Measurements from ENCODE around the gene TEX22. TPM values are rescaled to one million over a fixed set of nuclear protein-coding genes. Genes with fewer than 3 reads are reported as not detected.

TEX22 gene
- total RNA-seq, 2 experiments from 2014 or later = 1.9 to 2.4 TPM

DNA sequence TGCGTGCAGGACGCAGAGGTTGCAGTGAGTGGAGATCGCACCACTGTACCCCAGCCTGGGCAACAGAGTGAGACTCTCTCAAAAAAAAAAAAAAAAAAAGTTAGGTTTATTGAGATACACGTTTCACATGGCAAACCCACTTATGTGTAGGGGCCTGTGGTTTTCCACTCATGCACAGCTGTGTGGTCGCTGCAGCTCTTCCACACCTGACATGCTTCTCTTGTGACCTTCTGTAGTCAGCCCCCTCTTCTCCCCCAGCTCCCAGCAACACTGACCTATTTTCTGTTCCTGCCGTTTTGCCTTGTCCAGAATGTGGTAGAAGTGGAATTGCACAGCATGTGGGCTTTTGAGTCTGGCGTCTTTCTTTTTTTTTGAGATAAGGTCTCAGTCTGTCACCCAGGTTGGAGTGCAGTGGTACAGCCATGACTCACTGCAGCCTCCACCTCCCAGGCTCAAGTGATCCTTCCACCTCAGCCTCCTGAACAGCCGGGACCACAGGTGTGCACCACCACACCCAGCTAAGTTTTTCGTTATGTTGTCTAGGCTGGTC lies 29.7 kb downstream of the TEX22 start:
- peaks cover 43% of the 10 kb centered on the region for H3K36me3 Mint-ChIP-seq (ENCODE audit: low read depth)
- ChIA-PET CTCF (no interaction called here), POLR2A (interaction anchor here (0.6 kb wide), 1 partner anchor 29 kb away, joined by 3 read pairs; no protein-coding TSS in a partner anchor)
- no peaks in the 10 kb centered on the region for H3K9me3 Mint-ChIP-seq (ENCODE audit: insufficient read depth)
- peaks cover 20% of the 10 kb centered on the region for H3K4me1 Mint-ChIP-seq (ENCODE audit: low read depth)
- no peak overlapping the region for H3K27ac Mint-ChIP-seq
- DNase-seq (no peak), ATAC-seq (no peak)
- H3K27me3 Mint-ChIP-seq (ENCODE audit: low read depth) = no peaks in the 10 kb centered on the region
- H3K4me3 Mint-ChIP-seq = no peak overlapping the region

DNA sequence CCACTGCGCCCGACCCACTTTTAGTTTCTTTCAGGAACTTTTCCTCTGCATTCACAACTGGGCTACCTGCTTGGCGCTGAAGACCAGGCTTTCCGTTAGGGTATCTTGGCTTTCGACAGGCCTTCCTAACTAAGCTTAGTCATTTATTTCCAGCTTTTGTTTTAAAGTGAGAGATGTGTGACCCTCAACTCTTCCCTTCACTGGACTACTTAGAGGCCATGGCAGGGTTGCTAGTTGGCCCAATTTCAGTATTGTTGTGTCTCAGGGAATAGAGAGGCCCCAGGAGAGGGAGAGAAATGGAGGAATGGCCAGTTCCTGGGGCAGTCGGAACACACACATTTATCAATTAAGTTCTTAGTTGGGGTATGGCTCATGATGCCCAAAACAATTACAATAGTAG lies 31.7 kb downstream of the TEX22 start:
- ChIA-PET POLR2A (no interaction called here), CTCF (interaction anchor here (0.9 kb wide), 1 partner anchor 59 kb away, joined by 3 read pairs; no protein-coding TSS in a partner anchor)
- Mint-ChIP-seq H3K27me3 (ENCODE audit: low read depth) (no peaks in the 10 kb centered on the region), H3K27ac (no peak overlapping the region), H3K9me3 (ENCODE audit: insufficient read depth) (no peaks in the 10 kb centered on the region), H3K4me1 (ENCODE audit: low read depth) (peaks cover 15% of the 10 kb centered on the region), H3K4me3 (no peak overlapping the region), H3K36me3 (ENCODE audit: low read depth) (peaks cover 39% of the 10 kb centered on the region)
- ATAC-seq (no peak), DNase-seq (no peak)

DNA sequence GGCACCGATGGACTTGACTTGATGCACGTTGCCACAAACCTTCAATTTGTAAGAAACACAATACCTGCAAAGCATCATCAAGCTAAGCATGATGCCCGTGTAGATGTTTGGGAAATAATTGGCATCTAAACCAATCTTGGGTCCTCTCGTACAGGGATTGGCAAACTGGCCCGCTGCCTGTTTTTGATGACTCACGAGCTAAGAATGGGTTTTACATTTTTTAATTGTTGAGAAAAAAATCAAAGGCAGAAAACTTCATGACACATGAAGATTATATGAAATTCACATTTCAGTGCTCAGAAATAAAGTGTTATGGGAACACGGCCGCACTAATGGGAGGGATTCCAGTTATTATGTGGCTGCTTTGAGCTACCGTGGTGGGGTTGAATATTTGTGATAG lies 32.2 kb downstream of the TEX22 start:
- Mint-ChIP-seq H3K4me3 (no peak overlapping the region), H3K27me3 (ENCODE audit: low read depth) (no peaks in the 10 kb centered on the region), H3K27ac (no peak overlapping the region), H3K9me3 (ENCODE audit: insufficient read depth) (no peaks in the 10 kb centered on the region), H3K36me3 (ENCODE audit: low read depth) (peaks cover 37% of the 10 kb centered on the region), H3K4me1 (ENCODE audit: low read depth) (peaks cover 15% of the 10 kb centered on the region)
- DNase-seq = no peak
- ChIA-PET CTCF (interaction anchor here (0.9 kb wide), 1 partner anchor 60 kb away, joined by 3 read pairs; no protein-coding TSS in a partner anchor), POLR2A (no interaction called here)
- no peak for ATAC-seq

DNA sequence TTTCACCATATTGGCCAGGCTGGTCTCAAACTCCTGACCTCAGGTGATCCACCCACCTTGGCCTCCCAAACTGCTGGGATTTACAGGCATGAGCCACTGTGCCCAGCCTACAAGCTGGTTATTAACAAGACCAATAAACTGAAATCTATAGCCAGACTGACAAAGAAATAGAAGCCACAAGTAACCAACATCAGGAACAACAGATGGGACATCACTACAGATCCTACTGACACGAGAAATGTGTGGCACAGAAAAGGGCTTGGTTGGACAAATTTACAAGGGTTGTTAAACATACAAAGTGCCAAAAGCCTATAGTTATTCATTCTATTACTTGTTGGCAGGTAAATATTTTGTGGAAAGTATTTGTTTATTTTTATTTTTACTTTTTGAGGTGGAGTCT lies 32.9 kb downstream of the TEX22 start:
- no peaks in the 10 kb centered on the region for H3K9me3 Mint-ChIP-seq (ENCODE audit: insufficient read depth)
- H3K36me3 Mint-ChIP-seq (ENCODE audit: low read depth) = peaks cover 34% of the 10 kb centered on the region
- no peak overlapping the region for H3K4me3 Mint-ChIP-seq
- DNase-seq (no peak), ATAC-seq (no peak)
- H3K27me3 Mint-ChIP-seq (ENCODE audit: low read depth) = no peaks in the 10 kb centered on the region
- CTCF ChIA-PET = no interaction called here
- POLR2A ChIA-PET = no interaction called here
- peaks cover 15% of the 10 kb centered on the region for H3K4me1 Mint-ChIP-seq (ENCODE audit: low read depth)
- H3K27ac Mint-ChIP-seq = no peak overlapping the region

DNA sequence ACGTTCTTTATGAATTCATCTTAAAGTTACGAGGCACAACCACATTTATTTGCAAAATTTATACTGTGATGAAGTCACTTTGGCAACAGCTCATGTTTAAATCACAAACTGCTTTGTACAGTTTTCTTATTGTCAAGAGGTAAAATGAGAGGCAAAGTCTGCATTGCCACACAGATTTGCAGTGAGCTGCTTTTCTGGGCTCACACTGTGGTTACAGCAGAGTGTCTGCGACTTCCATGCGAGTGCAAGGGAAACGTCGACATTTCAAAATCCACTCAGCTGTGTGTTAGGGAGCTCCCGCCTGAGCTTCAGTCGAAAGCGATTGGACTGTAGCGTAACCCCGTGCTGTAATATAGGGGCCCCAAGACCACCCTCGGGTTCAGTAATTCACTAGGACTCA lies 34.3 kb downstream of the TEX22 start:
- H3K9me3 Mint-ChIP-seq (ENCODE audit: insufficient read depth) = no peaks in the 10 kb centered on the region
- POLR2A ChIA-PET = interaction anchor here (0.8 kb wide), 1 partner anchor 21 kb away, joined by 4 read pairs; no protein-coding TSS in a partner anchor
- H3K4me1 Mint-ChIP-seq (ENCODE audit: low read depth) = peaks cover 6% of the 10 kb centered on the region

DNA sequence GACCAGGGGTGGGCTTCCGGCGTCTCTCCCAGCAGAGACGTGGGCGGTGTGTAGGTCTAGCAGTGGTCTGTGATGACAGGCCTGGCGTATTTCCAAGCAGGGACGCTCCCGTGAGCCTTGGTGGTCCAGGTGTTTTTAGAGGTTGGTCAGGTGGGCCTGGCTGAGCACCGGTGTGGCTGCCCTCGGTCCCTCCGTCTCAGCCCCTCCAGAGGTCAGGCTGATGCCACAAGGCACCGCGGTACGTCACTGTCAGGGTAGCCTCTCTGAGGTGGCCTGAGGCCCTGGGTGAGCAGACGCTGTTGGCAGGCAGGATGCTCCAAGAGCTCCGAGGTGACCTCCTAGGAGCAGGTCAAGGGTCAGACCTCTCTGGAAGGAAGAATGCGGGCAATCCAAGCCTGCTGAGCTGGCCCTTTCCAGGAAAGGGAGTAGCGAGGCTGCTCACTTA lies 34.8 kb downstream of the TEX22 start:
- Mint-ChIP-seq H3K4me3 (no peak overlapping the region), H3K4me1 (ENCODE audit: low read depth) (peaks cover 2% of the 10 kb centered on the region), H3K9me3 (ENCODE audit: insufficient read depth) (no peaks in the 10 kb centered on the region), H3K27ac (no peak overlapping the region), H3K27me3 (ENCODE audit: low read depth) (no peaks in the 10 kb centered on the region), H3K36me3 (ENCODE audit: low read depth) (peaks cover 18% of the 10 kb centered on the region)
- CTCF ChIA-PET = interaction anchor here (1.3 kb wide), 1 partner anchor 48 kb away, joined by 5 read pairs; no protein-coding TSS in a partner anchor
- no peak for DNase-seq
- no peak for ATAC-seq
- POLR2A ChIA-PET = interaction anchor here (0.9 kb wide), 1 partner anchor 12 kb away, joined by 3 read pairs; no protein-coding TSS in a partner anchor

More for the DNA sequence above, 34.3 kb downstream of the TEX22 start:
- CTCF ChIA-PET = no interaction called here
- no peak overlapping the region for H3K4me3 Mint-ChIP-seq
- no peak overlapping the region for H3K27ac Mint-ChIP-seq
- no peak for ATAC-seq
- DNase-seq = no peak
- H3K36me3 Mint-ChIP-seq (ENCODE audit: low read depth) = peaks cover 21% of the 10 kb centered on the region
- H3K27me3 Mint-ChIP-seq (ENCODE audit: low read depth) = no peaks in the 10 kb centered on the region

DNA sequence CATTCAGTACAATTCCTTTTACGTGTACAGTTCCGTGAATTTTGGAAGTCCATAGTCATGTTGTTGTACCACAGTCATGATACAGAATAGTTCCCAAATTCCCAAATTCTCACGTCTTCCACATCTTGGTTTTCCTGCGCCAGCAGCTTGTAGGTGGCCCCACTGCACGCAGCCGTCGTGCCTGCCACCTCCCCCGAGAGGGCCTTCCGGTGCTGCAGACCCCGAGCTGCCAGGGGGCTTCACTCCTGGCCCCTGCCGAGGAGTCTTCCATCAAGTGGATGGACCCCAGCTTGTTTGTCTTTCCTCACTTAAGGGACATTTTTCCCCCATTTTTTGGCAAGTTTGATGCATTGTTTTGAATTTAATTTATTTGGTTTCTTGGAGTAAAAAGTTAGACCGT lies 38.1 kb downstream of the TEX22 start:
- no peaks in the 10 kb centered on the region for H3K27me3 Mint-ChIP-seq (ENCODE audit: low read depth)
- no peaks in the 10 kb centered on the region for H3K4me1 Mint-ChIP-seq (ENCODE audit: low read depth)
- peaks cover 2% of the 10 kb centered on the region for H3K36me3 Mint-ChIP-seq (ENCODE audit: low read depth)
- no peak overlapping the region for H3K27ac Mint-ChIP-seq
- no peak overlapping the region for H3K4me3 Mint-ChIP-seq
- no peak for DNase-seq
- no peaks in the 10 kb centered on the region for H3K9me3 Mint-ChIP-seq (ENCODE audit: insufficient read depth)
- CTCF ChIA-PET = interaction anchor here (1.0 to 1.4 kb wide), 2 partner anchors 35 to 64 kb away, joined by 3 read pairs; no protein-coding TSS in a partner anchor
- POLR2A ChIA-PET = no interaction called here
- no peak for ATAC-seq

DNA sequence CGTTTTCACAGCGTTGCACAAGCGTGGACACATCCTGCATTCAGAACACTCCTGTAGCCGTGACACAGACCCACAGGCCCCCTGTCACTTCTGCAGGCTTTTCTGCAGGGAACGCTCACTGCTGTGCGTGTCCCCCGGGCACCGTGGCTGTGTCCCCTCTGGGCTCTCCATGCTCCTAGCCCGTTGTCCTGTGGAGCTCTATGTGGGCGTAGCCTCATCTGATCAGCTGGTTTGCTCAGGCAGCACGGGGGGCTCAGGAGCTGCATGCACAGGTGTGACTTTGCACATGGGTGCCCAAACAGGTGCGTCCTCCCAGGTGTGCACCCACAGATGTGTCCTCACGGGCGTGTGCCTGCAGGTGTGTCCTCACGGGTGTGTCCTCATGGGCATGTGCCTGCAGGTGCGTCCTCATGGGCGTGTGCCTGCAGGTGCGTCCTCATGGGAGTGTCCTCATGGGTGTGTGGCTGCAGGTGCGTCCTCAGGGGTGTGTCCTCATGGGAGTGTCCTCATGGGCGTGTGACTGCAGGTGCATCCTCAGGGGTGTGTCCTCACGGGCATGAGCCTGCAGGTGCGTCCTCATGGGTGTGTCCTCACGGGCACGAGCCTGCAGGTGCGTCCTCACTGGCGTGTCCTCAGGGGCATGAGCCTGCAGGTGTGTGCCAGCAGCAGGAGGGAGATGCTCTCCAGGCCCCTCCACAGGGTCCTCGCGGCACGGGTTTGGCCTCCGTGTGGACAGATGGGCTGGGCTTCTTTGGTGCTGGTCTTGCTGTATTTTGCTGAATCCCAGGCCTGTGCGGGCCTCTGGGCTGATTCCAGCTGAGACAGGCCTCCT lies 38.8 kb downstream of the TEX22 start:
- no peak for DNase-seq
- Mint-ChIP-seq H3K4me1 (ENCODE audit: low read depth) (no peaks in the 10 kb centered on the region), H3K4me3 (no peak overlapping the region), H3K27me3 (ENCODE audit: low read depth) (no peaks in the 10 kb centered on the region), H3K27ac (no peak overlapping the region), H3K9me3 (ENCODE audit: insufficient read depth) (no peaks in the 10 kb centered on the region), H3K36me3 (ENCODE audit: low read depth) (peaks cover 5% of the 10 kb centered on the region)
- POLR2A ChIA-PET = no interaction called here
- CTCF ChIA-PET = interaction anchor here (1.0 kb wide), 1 partner anchor 34 kb away, joined by 3 read pairs; no protein-coding TSS in a partner anchor
- no peak for ATAC-seq

DNA sequence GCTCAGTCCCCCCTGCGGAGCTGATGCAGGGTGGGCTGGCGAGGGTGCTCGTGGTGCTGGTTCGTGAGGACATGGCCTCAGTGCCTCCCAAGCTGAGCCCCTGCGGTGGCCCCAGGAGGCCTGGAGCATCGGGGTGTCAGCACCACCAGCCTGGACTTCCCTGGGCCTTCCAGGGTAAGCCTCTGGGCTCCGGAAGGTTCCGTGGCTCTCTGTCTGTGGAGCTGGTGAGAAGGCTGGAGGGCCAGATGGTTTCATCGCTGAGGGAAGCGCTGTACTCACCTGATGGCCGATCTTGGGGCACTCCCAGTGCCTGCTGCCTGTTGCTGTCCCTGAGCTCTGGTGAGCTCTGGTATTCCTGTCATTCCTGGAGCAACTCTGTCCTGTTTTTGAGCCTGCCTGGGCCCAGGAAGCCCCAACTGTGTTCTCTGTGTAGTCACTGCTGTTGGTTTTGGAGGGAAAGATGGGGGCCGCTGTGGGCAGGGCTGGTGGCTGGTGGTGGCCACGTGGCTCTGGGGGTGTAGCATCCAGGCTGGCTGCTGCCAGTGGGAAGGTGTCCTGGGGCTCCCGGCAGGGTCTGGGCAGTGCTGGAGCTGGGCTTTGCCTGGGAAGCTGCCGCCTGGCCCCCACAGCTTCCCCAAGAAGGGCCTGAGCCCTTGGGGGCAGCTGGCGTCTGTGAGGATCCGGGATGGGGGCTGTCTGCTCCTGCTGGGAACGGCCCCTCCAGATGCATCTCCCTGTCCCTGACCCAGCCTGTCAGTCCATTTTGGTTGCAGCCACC lies 39.6 kb downstream of the TEX22 start:
- Mint-ChIP-seq H3K4me3 (no peak overlapping the region), H3K36me3 (ENCODE audit: low read depth) (peaks cover 9% of the 10 kb centered on the region), H3K9me3 (ENCODE audit: insufficient read depth) (no peaks in the 10 kb centered on the region), H3K4me1 (ENCODE audit: low read depth) (no peaks in the 10 kb centered on the region), H3K27ac (no peak overlapping the region), H3K27me3 (ENCODE audit: low read depth) (no peaks in the 10 kb centered on the region)
- no peak for ATAC-seq
- CTCF ChIA-PET = no interaction called here
- POLR2A ChIA-PET = interaction anchor here (0.7 to 0.8 kb wide), 2 partner anchors 10 to 15 kb away, joined by 3 read pairs; no protein-coding TSS in a partner anchor
- DNase-seq = no peak

DNA sequence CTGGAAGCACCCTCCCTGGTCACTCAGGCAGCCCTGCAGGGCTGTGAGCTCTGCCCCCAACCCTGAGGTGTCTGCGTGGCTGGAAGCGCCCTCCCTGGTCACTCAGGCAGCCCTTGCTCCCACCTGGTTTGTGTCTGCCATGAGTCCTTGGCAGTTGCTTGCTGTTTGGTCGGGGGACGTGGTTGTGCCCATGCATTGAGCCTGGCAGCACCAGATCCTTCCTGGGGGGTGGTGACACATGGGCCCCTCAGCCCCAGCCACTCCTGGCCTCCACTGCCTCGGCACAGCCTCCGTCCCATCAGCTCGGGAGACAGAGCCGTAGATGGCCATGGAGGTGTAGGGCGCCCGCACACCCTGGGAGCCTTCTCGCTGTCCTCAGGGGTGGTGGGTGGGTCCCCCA lies 40.8 kb downstream of the TEX22 start:
- H3K4me3 Mint-ChIP-seq = no peak overlapping the region
- ChIA-PET CTCF (no interaction called here), POLR2A (interaction anchor here (0.8 kb wide), 1 partner anchor 9 kb away, joined by 3 read pairs; no protein-coding TSS in a partner anchor)
- no peaks in the 10 kb centered on the region for H3K27me3 Mint-ChIP-seq (ENCODE audit: low read depth)
- peaks cover 14% of the 10 kb centered on the region for H3K36me3 Mint-ChIP-seq (ENCODE audit: low read depth)
- ATAC-seq = no peak
- H3K4me1 Mint-ChIP-seq (ENCODE audit: low read depth) = no peaks in the 10 kb centered on the region
- H3K9me3 Mint-ChIP-seq (ENCODE audit: insufficient read depth) = no peaks in the 10 kb centered on the region
- no peak overlapping the region for H3K27ac Mint-ChIP-seq
- no peak for DNase-seq

DNA sequence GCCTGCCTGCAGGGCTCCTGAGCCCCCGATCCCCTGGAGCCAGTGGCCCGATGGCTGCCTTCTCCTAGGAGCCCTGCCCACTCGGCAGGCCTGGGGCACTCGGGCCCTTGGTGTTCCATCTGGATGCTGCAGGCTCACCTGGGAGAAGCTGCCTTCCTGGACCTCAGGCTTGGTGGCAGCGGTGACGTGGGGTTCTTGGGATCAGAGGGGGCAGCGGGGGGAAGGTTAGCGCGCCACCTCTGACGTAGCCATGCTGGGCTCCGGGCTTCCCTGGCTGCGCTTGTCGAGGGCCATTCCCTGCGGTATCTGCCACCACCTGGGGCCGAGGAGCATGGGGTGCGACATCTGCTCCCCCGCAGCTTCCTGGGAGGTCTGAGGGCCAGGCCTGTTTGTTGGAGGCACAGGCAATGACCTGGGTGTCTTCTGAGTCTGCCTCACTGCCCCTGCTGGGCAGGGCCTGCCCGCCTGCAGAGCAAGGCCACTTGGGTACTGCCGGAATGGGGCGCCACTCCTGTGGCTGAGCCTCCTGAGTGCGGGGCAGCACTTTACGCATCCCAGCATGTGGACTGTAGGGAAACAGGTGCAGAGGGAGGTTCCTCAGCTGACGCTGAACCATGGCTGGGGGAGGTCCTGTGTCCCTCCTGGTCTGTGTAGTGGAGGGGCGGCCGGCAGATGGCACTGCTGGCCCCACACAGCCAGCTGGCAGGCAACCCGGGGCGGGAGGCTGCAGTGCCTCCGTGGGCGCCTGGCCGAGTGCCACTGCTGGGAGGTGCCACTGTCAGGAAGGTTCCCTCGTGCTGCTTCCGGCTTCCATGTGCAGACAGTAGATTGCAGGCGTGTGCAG lies 41.6 kb downstream of the TEX22 start:
- no peak overlapping the region for H3K27ac Mint-ChIP-seq
- peaks cover 14% of the 10 kb centered on the region for H3K36me3 Mint-ChIP-seq (ENCODE audit: low read depth)
- DNase-seq (no peak), ATAC-seq (no peak)
- ChIA-PET CTCF (no interaction called here), POLR2A (no interaction called here)
- H3K4me3 Mint-ChIP-seq = no peak overlapping the region
- H3K4me1 Mint-ChIP-seq (ENCODE audit: low read depth) = no peaks in the 10 kb centered on the region
- H3K9me3 Mint-ChIP-seq (ENCODE audit: insufficient read depth) = no peaks in the 10 kb centered on the region
- H3K27me3 Mint-ChIP-seq (ENCODE audit: low read depth) = no peaks in the 10 kb centered on the region

All from activated CD8-positive, alpha-beta T cell treated with anti-CD3 and anti-CD28 coated beads, Interleukin-2, amount 10 ng/mL, durations not matched to agents 7 days and 5 days (primary cell).